AG08395 (cell line): ENCODE data around the gene GRHL3.
"Not testable (repeated sequence)": the region's sequence is repeated elsewhere in the genome, so short reads cannot be mapped to it uniquely, and the experiment has no call there.

Experiments used
- DNase-seq: peaks from one replicate; pipeline ENCODE4 v3.0.0; 2012; ENCODE audit warnings: mixed read lengths, low spot score

GRHL3 gene

GRCh38 chr1:24319312-24319863 is at the start of gene GRHL3:
Gene GRHL3 (plus strand): TSS chr1:24319357. CDS start chr1:24319552, 195 bp downstream.
- DNase-seq, result no peak

- not testable (repeated sequence) for DNase-seq
Measured at GRCh38 chr1:24274203-24275103, 44.7 kb upstream of the GRHL3 start.

GRCh38 chr1:24275104-24275410 is 44.1 kb upstream of the GRHL3 start:
- no peak for DNase-seq

GRCh38 chr1:24275510-24275909 is 43.6 kb upstream of the GRHL3 start:
- peak; percentile 35 for DNase-seq

GRCh38 chr1:24276791-24277190 is 42.4 kb upstream of the GRHL3 start:
- DNase-seq, result no peak

GRCh38 chr1:24277420-24278169 is 41.6 kb upstream of the GRHL3 start:
- DNase-seq, result peak; percentile 76

- DNase-seq, result no peak
Measured at GRCh38 chr1:24278726-24279125, 40.4 kb upstream of the GRHL3 start.

- no peak for DNase-seq
Measured at GRCh38 chr1:24279590-24280232, 39.4 kb upstream of the GRHL3 start.

- no peak for DNase-seq
Measured at GRCh38 chr1:24281591-24281990, 37.6 kb upstream of the GRHL3 start.

GRCh38 chr1:24282491-24282890 is 36.7 kb upstream of the GRHL3 start:
- no peak for DNase-seq

GRCh38 chr1:24283326-24284155 is 35.6 kb upstream of the GRHL3 start:
- peak; percentile 30 for DNase-seq

- no peak for DNase-seq
Measured at GRCh38 chr1:24284156-24284471, 35.0 kb upstream of the GRHL3 start.

GRCh38 chr1:24285231-24285630 is 33.9 kb upstream of the GRHL3 start:
- DNase-seq, result no peak

- no peak for DNase-seq
Measured at GRCh38 chr1:24286246-24287010, 32.7 kb upstream of the GRHL3 start.

GRCh38 chr1:24287779-24288178 is 31.4 kb upstream of the GRHL3 start:
- not testable (repeated sequence) for DNase-seq

- no peak for DNase-seq
Measured at GRCh38 chr1:24288479-24288878, 30.7 kb upstream of the GRHL3 start.

GRCh38 chr1:24289937-24290595 is 29.1 kb upstream of the GRHL3 start:
- DNase-seq, result peak; percentile 83

- DNase-seq, result no peak
Measured at GRCh38 chr1:24290933-24291487, 28.1 kb upstream of the GRHL3 start.

GRCh38 chr1:24292103-24292502 is 27.1 kb upstream of the GRHL3 start:
- DNase-seq, result no peak

GRCh38 chr1:24292887-24293286 is 26.3 kb upstream of the GRHL3 start:
- no peak for DNase-seq
